HL-60 (cell line): ENCODE data around the gene ANK3.

Experiments
- DNase-seq, 2 experiments: peaks; one replicate each; pipeline ENCODE4 v3.0.0-alpha.2; 2010 to 2020; ENCODE audit warnings: low read depth in 1 of 2, low spot score in 1 of 2
- H3K27ac ChIP-seq: fragments of 250-450 bp; sonication (Bioruptor Pico); replicated peaks from 2 replicates; pipeline ENCODE4 v1.5.1; 2020; ENCODE audit warnings: mild to moderate bottlenecking, moderate library complexity
- H3K27me3 ChIP-seq: fragments of 250-450 bp; sonication (Bioruptor Pico); 2 replicates; pipeline ENCODE4 v1.5.1; 2021; ENCODE audit warnings: mild to moderate bottlenecking, moderate library complexity; ENCODE audit not compliant: insufficient read depth, poor library complexity, severe bottlenecking
- H3K4me3 ChIP-seq: replicated peaks from 2 replicates; pipeline ENCODE4 v1.5.1; 2011; ENCODE audit warnings: mild to moderate bottlenecking, control low read depth, low read length; ENCODE audit not compliant: insufficient read depth
- GABPA ChIP-seq: IDR thresholded peaks from 2 replicates; pipeline ENCODE4 v1.6.1; 2012; ENCODE audit warnings: low read depth
- POLR2AphosphoS5 ChIP-seq: IDR thresholded peaks from 2 replicates; pipeline ENCODE4 v1.6.1; 2012; ENCODE audit warnings: low read depth
- SPI1 ChIP-seq: IDR thresholded peaks from 2 replicates; pipeline ENCODE4 v1.6.1; 2012; ENCODE audit warnings: low read depth, mild to moderate bottlenecking, borderline replicate concordance
- TF ChIP-seq, protein P1 (sequence below): IDR thresholded peaks from one replicate; pipeline ENCODE4 v1.5.1; 2011; ENCODE audit warnings: low read length, control low read depth, inconsistent platforms; ENCODE audit not compliant: insufficient read depth
- TF ChIP-seq, protein P2 (sequence below): IDR thresholded peaks from 2 replicates; pipeline ENCODE4 v1.6.1; 2012; ENCODE audit warnings: low read depth; ENCODE audit not compliant: insufficient replicate concordance

The ANK3 gene

DNA sequence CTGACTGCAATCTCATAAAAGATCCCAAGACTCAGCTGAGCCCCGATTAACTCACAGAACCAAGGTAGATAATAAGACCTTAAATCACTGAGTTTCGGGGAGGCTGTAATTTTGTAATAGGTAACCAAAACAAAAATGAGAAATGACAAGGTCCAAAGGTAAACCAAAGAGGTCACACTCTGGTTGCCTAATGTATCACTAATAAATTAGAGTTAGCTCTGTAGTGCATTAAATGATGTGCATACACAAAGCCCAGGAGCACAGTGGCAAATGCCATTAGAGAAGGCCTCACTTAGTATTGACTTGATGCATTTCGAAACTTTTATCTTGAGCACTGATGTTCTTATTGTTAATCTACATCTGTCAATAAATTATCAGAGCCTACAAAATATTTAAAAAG is 245.6 kb downstream of the ANK3 start:
- TF ChIP-seq, protein P1, sequence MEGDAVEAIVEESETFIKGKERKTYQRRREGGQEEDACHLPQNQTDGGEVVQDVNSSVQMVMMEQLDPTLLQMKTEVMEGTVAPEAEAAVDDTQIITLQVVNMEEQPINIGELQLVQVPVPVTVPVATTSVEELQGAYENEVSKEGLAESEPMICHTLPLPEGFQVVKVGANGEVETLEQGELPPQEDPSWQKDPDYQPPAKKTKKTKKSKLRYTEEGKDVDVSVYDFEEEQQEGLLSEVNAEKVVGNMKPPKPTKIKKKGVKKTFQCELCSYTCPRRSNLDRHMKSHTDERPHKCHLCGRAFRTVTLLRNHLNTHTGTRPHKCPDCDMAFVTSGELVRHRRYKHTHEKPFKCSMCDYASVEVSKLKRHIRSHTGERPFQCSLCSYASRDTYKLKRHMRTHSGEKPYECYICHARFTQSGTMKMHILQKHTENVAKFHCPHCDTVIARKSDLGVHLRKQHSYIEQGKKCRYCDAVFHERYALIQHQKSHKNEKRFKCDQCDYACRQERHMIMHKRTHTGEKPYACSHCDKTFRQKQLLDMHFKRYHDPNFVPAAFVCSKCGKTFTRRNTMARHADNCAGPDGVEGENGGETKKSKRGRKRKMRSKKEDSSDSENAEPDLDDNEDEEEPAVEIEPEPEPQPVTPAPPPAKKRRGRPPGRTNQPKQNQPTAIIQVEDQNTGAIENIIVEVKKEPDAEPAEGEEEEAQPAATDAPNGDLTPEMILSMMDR, result no peak
- TF ChIP-seq, protein P2, sequence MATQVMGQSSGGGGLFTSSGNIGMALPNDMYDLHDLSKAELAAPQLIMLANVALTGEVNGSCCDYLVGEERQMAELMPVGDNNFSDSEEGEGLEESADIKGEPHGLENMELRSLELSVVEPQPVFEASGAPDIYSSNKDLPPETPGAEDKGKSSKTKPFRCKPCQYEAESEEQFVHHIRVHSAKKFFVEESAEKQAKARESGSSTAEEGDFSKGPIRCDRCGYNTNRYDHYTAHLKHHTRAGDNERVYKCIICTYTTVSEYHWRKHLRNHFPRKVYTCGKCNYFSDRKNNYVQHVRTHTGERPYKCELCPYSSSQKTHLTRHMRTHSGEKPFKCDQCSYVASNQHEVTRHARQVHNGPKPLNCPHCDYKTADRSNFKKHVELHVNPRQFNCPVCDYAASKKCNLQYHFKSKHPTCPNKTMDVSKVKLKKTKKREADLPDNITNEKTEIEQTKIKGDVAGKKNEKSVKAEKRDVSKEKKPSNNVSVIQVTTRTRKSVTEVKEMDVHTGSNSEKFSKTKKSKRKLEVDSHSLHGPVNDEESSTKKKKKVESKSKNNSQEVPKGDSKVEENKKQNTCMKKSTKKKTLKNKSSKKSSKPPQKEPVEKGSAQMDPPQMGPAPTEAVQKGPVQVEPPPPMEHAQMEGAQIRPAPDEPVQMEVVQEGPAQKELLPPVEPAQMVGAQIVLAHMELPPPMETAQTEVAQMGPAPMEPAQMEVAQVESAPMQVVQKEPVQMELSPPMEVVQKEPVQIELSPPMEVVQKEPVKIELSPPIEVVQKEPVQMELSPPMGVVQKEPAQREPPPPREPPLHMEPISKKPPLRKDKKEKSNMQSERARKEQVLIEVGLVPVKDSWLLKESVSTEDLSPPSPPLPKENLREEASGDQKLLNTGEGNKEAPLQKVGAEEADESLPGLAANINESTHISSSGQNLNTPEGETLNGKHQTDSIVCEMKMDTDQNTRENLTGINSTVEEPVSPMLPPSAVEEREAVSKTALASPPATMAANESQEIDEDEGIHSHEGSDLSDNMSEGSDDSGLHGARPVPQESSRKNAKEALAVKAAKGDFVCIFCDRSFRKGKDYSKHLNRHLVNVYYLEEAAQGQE, result no peak
- TF ChIP-seq GABPA, result no peak
- TF ChIP-seq SPI1, result no peak
- TF ChIP-seq POLR2AphosphoS5, result no peak
- H3K27ac ChIP-seq, result no peak overlapping the region
- no peak overlapping the region for H3K4me3 ChIP-seq
- no peaks in the 10 kb centered on the region for H3K27me3 ChIP-seq
- DNase-seq, result no peak

DNA sequence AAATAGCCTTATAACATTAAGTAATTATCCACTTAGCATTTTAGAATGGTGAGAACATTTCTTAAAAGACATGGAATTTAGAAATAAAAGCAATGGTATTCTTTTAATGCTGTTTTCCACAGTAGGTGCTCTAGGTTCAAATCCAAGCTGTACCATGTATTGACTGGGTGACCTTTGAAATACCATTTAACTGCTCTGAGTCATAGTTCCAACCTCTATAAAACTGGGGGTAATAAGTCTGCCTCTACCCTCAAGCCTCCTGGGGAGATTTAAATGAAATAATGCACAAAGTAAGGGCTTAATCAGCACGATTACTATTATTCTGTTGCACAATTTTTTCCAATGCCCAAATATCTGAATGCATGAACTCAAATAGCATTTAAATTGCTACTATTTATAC is 246.9 kb downstream of the ANK3 start:
- TF ChIP-seq, protein P2, result no peak
- TF ChIP-seq POLR2AphosphoS5, result no peak
- Histone ChIP-seq H3K4me3 (no peak overlapping the region), H3K27me3 (no peaks in the 10 kb centered on the region), H3K27ac (no peak overlapping the region)
- no peak for DNase-seq

DNA sequence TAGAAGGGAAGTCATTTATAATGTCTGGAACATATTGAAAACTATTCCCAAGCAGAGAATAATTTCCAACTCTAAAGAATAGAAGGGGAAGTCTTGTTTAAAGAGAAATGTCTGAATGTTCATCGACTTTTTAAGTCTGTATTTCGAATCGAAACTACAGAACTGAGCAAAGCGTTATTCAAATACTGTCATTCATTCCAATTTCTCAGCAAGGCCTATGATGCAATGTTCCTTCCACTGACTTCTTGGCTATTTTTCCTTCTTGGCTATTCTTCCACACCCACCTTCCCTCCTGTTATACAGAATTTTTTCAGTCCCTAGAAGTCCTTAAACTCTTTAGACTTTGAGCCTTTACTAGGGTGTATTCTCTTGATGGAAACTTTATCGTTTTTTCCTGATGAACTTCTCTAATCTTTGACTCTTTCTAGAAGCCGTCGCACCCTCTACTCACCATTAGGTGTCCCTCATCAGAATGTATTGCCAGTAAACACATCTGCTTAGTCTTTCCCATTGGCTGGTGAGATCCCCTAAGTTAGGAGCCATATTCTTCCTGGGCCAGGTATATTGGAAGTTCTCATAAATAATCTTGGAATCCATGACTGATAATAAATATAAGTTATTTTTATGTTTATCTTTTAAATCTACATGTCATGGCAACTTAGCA is 247.6 kb downstream of the ANK3 start:
- Histone ChIP-seq H3K27ac (no peak overlapping the region), H3K4me3 (no peak overlapping the region), H3K27me3 (no peaks in the 10 kb centered on the region)
- no peak for DNase-seq
- TF ChIP-seq, protein P1, result no peak
- TF ChIP-seq GABPA (no peak), POLR2AphosphoS5 (no peak), SPI1 (no peak)
- TF ChIP-seq, protein P2, result no peak
